Activated CD4-positive, alpha-beta T cell treated with anti-CD3 and anti-CD28 coated beads for 1 hour (primary cell): Measurements from ENCODE around the gene ITGAD.
"Not testable (repeated sequence)": the region's sequence is repeated elsewhere in the genome, so short reads cannot be mapped to it uniquely, and the experiment has no call there.

Source experiments
- DNase-seq: peaks from one replicate; pipeline ENCODE4 v3.0.0-alpha.2; 2020

The ITGAD gene

GRCh38 chr16:31404353-31405064 is 11.4 kb downstream of the ITGAD start:
- DNase-seq = no peak

- DNase-seq = no peak
These were observed 14.3 kb downstream of the ITGAD start for GRCh38 chr16:31407406-31407805.

GRCh38 chr16:31409433-31409832 is 16.3 kb downstream of the ITGAD start:
- DNase-seq = no peak

DNA sequence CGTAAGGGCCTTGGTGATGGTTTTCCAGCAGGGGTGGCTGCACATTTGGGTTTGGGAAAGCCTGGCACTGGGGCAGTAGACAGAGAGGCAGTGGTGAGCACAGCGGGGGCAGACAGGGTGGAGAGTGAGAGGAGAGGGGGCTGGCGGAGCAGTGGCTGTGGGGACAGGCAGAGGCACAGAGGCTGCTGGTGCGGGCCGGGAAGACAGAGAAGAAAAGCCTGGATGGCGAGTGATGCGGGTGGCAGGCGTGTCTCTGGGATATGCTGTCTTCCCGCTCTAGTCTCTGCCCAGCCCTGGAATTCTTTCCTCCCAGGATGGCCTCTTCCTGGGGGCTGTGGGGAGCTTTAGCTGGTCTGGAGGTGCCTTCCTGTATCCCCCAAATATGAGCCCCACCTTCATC is 16.9 kb downstream of the ITGAD start:
- no peak for DNase-seq

DNA sequence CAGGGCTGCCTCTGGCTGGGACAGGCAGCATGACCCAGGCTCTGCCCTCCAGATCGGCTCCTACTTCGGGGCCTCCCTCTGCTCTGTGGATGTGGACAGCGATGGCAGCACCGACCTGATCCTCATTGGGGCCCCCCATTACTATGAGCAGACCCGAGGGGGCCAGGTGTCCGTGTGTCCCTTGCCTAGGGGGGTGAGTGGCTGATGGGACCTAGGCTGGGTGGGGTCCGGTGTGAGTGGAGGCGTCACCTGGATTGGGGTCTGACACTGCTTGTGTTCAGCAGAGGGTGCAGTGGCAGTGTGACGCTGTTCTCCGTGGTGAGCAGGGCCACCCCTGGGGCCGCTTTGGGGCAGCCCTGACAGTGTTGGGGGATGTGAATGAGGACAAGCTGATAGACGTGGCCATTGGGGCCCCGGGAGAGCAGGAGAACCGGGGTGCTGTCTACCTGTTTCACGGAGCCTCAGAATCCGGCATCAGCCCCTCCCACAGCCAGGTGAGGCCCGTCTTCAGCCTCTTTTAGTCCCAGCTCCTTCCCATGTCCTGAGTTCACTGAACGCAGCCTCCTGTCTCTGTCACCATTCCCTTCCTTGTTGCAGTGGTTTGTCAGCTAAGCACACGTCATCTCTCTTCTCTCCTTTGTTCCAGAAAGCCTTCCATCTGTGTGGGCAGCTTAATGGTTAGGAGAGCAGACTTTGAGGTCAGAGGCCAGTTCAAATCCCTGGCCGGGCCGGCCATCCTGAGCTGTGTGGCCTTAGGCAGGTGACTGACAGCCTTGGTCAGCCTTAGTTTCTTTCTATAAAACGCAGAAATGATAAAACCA is 18.1 kb downstream of the ITGAD start:
- no peak for DNase-seq

GRCh38 chr16:31412750-31413149 is 19.6 kb downstream of the ITGAD start:
- no peak for DNase-seq

DNA sequence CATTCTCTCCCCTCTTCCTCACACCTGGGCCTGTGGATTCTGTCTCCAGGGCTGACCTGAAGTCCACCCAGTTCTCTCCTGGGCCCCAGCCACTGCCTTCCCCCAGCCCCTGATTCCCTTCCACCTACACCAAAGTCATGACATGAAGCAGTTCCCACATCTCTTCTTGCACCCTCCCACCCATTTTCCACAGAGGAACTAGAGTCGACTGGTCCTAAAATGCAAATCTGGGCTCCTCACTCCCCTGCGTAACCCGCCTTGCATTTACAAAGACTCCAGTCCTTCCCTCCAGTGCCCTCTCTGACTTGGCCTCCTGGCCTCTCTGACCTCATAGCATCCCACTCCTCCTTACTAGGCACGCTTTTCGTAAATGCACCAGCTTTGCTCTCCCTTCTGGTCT is 20.2 kb downstream of the ITGAD start:
- DNase-seq = no peak

DNA sequence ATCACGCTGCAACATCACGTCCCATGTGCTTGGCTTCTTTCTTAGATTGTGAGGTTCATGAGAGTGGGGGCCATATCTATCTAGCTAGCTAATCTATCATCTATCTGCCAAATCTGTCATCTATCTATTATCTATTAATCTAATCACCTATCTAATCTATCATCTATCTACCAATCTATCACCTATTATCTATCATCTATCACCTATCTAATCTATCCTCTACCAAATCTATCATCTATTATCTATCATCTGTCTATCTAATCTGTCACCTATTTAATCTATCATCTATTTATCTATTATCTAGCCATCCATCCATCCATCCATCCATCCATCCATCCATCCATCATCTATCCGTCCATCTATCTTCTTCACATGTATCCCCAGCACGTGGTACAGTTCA is 20.8 kb downstream of the ITGAD start:
- no peak for DNase-seq

GRCh38 chr16:31414706-31415105 is 21.6 kb downstream of the ITGAD start:
- no peak for DNase-seq

DNA sequence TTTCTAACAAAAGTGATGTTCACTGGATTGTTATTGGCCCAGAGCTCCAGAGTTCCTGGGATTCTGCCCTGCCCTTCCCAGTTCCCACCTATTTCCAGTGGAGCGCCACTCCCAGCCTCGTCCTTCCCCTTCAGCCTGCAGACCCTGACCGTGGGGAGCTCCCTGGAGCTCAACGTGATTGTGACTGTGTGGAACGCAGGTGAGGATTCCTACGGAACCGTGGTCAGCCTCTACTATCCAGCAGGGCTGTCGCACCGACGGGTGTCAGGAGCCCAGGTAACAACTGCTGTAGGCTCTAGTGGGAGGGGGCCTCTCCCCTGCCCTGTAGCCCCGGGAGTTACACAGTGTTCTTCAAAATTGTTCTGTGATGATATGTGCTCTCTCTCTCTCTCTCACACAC is 23.2 kb downstream of the ITGAD start:
- DNase-seq = no peak

GRCh38 chr16:31417036-31417435 is 23.9 kb downstream of the ITGAD start:
- DNase-seq = not testable (repeated sequence)

GRCh38 chr16:31417916-31418315 is 24.8 kb downstream of the ITGAD start:
- DNase-seq = no peak

DNA sequence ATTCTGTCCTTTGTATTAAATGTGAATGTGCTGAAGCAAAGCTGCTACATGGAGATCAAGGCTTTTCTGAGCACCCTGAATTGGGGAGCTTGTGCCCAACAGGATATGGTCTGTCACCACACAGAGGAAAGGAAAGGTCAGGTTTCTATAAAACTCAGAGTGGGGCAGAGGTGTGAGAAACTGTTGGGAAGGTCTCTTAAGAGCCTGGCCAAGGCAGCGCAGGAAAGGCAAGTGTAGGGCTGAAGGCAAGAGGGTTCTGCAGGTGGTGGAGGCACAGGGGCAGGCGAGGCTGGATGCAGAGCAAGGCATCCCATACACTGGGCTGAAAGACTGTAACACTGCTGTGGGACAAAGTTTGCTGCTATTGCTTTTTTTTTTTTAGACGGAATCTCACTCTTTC is 26.9 kb downstream of the ITGAD start:
- DNase-seq = no peak

DNA sequence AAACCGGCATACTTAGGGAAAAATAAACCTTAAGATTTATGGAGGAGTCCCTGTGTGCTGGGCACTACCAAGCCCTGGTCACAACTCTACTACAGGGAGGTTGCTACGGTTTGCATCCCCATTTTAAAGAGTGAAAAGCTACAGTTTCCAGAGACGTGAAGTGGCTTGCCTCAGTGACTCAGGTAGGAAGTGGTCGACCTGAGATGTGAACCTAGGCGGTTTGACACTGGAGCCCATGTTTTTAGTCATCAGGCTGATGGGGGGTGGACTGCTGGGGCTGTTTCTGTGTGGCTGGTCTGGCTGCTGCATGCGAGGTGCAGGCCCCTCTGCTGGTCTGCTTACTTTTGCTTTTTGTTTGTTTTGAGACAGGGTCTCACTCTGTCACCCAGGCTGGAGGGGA is 28.5 kb downstream of the ITGAD start:
- no peak for DNase-seq

DNA sequence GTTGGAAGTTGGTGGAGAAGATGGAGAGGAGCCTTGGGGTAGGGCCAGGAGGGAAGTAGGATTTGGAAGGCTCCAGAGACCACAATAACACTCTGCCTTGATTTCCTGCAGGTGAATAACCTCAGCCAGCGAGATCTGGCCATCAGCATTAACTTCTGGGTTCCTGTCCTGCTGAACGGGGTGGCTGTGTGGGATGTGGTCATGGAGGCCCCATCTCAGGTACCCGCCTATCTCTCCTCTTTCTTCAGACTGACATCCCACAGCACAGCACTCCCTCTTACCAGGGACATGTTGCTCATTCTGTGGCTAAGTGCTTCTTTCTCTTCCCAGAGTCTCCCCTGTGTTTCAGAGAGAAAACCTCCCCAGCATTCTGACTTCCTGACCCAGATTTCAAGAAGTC is 30.1 kb downstream of the ITGAD start:
- no peak for DNase-seq

DNA sequence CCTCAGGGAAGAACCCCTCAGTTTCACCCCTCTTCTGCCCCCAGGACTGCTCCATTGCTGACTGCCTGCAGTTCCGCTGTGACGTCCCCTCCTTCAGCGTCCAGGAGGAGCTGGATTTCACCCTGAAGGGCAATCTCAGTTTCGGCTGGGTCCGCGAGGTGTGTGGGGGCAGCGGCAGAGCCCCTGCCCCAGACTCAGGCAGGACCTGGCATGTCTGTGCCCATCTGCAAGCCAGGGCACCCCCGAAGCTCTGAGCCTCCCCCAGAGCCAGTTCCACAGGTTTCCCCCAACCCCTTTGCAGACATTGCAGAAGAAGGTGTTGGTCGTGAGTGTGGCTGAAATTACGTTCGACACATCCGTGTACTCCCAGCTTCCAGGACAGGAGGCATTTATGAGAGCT is 30.7 kb downstream of the ITGAD start:
- DNase-seq = no peak

DNA sequence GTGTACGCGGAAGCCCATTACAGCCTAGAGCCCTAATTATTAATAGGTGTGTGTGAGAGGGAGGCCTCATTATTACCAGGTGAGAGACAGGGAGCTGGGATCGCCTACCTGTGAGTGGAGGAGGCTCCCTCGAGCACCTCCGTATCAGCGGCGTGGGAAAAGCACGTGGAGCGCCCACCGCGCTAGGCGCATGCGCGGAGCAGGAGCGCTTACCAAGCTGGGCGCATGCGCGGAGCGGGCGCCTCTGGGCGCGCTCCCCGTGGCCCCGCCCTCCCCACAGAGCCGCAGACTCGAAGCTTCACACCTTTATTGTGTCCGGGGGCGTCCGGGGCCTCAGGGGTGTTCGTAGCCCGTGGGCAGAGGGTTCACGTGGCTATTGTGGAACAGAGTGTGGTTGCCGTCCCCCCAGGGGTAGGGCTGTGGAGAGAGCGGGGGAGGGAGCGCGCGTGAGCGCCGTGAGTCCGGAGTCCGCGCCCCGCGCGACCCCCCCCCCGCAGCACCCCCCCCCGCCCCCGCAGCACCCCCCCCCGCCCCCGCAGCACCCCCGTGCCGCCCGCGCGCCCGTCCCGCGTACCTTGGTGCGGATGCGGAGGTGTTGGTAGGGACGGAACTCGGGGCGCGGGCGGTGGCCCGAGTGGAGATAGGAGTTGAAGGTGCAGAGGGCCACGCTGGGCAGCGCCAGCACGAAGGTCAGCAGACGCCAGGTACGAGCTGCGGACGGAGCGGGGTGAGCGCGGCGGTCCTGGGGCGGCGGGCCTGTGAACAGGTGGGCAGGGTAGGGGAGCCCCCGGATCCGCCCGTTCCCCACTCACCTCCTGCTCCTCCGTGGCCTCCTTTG is 34.5 kb downstream of the ITGAD start:
- DNase-seq = peak; percentile 63

DNA sequence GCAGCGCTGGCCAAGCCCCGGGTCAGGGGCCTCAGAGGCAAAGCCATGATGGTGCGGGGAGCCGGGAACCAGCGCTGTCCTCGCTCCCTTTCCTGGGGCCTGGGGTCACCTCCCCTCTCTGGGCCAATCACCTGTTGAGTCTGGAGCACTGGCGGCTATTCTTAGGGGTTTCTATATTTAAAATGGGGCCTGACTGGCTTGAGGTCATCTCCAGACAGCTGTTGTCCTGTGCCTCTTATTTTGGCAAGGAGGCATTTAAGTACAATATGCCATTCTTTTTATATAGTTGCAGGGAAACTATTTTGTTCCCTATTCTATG is 35.1 kb downstream of the ITGAD start, which contains the start of gene COX6A2:
TSS of gene COX6A2 (minus strand) at position 82 of the 319 bp plus-strand sequence. CDS start at position 47, 35 bp downstream.
- no peak for DNase-seq

DNA sequence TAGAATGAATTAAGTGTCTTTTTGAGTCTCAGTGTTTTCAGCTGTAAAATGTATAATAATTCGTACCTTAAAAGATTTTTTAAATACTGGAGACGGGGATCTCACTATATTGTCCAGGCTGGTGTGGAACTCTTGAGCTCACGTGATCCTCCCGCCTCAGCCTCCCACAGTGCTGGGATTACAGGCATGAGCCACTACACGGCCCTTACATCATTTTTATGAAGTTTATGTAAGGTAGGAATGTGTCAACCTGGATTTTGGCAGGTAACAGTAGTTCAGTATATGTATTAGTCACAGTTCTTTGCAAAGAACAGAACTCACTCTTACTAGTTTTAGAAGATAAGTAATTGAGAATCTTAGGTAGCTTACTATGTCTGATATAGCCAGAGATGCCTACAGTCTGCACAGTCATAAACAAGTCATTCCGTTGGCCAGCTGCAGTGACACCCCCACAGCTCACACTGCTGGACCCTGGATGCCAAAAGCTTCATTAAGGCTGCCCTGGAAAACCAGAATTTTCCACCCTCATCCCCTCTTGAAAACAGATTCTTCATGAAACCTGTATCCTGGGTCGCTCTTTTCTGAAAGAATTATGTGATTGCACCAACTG is 35.6 kb downstream of the ITGAD start:
- DNase-seq = no peak

- DNase-seq = no peak
These were observed 36.2 kb downstream of the ITGAD start for GRCh38 chr16:31429314-31429713.

DNA sequence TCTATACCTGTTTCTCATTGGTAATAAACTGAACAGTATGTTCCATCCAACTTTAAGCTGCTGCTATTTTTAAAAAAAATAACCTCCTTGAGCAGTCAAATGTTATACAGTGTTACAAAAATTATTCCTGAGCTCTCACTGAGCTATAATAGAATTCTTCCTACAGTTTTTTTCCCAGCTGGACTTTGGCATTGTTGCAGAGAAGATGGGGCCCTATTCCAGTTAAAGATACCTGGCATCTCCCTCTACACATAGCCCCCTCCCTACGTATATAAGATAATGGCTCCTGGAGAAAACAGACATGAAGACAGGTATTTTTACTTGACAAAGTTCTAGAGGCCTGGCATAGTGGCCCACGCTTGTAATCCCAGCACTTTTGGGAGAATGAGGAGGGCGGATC is 36.7 kb downstream of the ITGAD start:
- no peak for DNase-seq

DNA sequence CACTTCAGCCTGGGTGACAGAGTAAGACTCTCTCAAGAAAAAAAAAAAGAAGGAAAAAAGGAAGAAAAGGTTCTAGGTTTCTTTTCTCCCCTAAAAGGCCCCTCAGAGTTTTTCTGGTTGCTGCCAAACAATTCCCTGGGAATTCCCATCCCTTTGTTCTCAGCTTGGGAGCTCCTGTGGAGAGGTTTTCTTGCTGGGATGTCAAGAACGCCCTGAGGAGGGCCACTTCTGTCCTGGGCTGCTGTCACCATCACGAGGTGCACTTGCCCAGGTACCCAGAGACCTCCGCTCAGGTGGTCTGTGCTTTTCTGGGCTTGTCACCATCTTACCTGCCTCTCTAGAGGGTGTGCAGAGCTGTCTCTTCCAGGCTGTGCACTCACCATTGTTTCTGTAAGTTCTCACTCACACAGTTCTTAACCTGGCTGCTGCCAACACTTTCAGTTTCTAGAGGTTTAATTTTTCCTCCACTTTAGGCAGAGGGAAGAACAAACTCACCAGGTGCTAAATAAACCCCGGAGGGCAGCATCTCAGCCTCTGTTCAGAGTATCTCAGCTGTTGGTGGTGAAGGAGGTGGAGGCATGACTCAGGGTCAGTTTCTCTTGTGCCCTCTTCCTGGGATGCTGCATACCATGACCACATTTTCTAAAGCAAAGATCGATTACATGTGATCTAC is 37.4 kb downstream of the ITGAD start:
- DNase-seq = no peak
